ENCODE results near the gene TMEM72. TPM values are rescaled to one million over a fixed set of nuclear protein-coding genes. Genes with fewer than 3 reads are reported as not detected.

Gene TMEM72
- total RNA-seq, 1 experiment from 2014 or later = not detected

DNA sequence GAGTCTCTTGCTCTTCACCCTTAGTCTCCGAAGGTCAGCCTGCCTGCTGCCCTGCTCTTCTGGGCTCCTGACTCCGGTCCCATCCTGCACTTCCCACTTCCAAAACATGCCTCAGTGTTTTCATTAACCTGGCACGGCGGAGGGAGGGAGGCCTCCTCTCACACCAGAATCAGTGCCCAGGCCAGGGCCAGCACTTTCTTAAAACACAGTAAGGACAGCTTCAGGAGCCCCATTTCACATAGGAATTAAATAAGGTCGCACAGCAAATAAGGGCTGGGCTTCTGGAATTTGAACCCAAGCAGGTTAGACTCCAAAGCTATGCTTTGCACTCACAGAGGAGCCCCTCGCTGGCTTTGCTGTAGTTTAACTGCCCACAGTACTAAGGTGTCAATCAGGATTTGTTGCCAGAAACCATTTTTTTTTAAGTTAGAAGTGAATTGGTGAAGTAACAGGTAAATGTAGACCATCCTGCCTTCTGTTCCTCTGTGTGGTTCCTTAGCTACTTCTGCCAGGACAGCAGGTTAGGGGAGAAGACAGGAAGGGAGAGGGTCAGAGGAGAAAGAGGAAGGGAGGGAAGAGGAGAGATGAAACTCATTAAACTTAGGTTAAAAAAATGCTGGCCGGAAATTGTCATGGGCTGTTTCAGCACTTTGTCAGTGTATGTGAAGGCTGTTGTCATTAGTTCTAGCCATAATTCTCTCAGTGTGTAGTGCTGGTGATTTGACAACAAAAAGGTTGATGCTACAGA is 49.5 kb downstream of the TMEM72 start:
- peaks cover 3 to 17% of the 10 kb centered on the region in 2 experiments; a peak in 3 of 4 replicates for H3K4me1 ChIP-seq (ENCODE audit: control insufficient read depth in 1 of 2, insufficient read depth in 2 of 2, low read length in 2 of 2)
- no peaks in the 10 kb centered on the region for H3K27me3 ChIP-seq (ENCODE audit: insufficient read depth, low read length)
- ChIA-PET POLR2A (no interaction called here), CTCF (interaction anchor here (1.1 kb wide), 1 partner anchor 28 kb away, joined by 3 read pairs; no protein-coding TSS in a partner anchor), RAD21 (ENCODE audit: low non-redundant PET in 1 of 2, low total read pairs in 2 of 2, uncharacterized antibody in 2 of 2, unreplicated experiment in 2 of 2) (no interaction called here)
- H3K9me2 ChIP-seq (ENCODE audit: insufficient read depth) = no peaks in the 10 kb centered on the region
- no peak overlapping the region for H3K4me3 ChIP-seq (replicated peaks in 1 of 2; ENCODE audit: low read depth in 1 of 2, low read length in 2 of 2)
- TF ChIP-seq SRF (IDR thresholded peaks at IDR 0.05; ENCODE audit: low read depth) = no peak
- no peak for TF ChIP-seq SIN3A (IDR thresholded peaks at IDR 0.05; ENCODE audit: low read depth)
- no peak for TF ChIP-seq CEBPB (IDR thresholded peaks at IDR 0.05; ENCODE audit: low read depth)
- TF ChIP-seq ZBTB33 (IDR thresholded peaks at IDR 0.05; ENCODE audit: extremely low read depth, insufficient replicate concordance, low read length) = no peak
- TF ChIP-seq POLR2AphosphoS5 (IDR thresholded peaks at IDR 0.05; ENCODE audit: low read depth, low read length) = no peak
- TF ChIP-seq MAX (IDR thresholded peaks at IDR 0.05) = no peak
- TF ChIP-seq, protein P1, sequence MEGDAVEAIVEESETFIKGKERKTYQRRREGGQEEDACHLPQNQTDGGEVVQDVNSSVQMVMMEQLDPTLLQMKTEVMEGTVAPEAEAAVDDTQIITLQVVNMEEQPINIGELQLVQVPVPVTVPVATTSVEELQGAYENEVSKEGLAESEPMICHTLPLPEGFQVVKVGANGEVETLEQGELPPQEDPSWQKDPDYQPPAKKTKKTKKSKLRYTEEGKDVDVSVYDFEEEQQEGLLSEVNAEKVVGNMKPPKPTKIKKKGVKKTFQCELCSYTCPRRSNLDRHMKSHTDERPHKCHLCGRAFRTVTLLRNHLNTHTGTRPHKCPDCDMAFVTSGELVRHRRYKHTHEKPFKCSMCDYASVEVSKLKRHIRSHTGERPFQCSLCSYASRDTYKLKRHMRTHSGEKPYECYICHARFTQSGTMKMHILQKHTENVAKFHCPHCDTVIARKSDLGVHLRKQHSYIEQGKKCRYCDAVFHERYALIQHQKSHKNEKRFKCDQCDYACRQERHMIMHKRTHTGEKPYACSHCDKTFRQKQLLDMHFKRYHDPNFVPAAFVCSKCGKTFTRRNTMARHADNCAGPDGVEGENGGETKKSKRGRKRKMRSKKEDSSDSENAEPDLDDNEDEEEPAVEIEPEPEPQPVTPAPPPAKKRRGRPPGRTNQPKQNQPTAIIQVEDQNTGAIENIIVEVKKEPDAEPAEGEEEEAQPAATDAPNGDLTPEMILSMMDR (IDR thresholded peaks at IDR 0.05 in 2 of 3, conservative IDR thresholded peaks at IDR 0.05 in 1 of 3; ENCODE audit: borderline replicate concordance in 1 of 3, insufficient read depth in 1 of 3, low read depth in 2 of 3, low read length in 2 of 3) = no peak
- TF ChIP-seq TCF7L2 (IDR thresholded peaks at IDR 0.05; ENCODE audit: borderline replicate concordance, extremely low read depth, insufficient read depth, insufficient read length) = no peak
- TF ChIP-seq JUND (IDR thresholded peaks at IDR 0.05) = no peak
- no peak for TF ChIP-seq EZH2 (IDR thresholded peaks at IDR 0.05)
- TF ChIP-seq EZH2phosphoT487 (IDR thresholded peaks at IDR 0.05; ENCODE audit: borderline replicate concordance) = no peak
- H3K4me2 ChIP-seq (ENCODE audit: low read length) = peak overlapping the region; percentile 98; the same call in 1 of the 2 replicates
- H3K27ac ChIP-seq (ENCODE audit: low read depth, low read length) = no peak overlapping the region
- DNase-seq (ENCODE audit: low read depth, low spot score) = no peak
- no peak for ATAC-seq
- H3K9ac ChIP-seq (ENCODE audit: low read length) = no peak overlapping the region
- no peaks in the 10 kb centered on the region for H3K79me2 ChIP-seq (ENCODE audit: insufficient read depth, low read length)
- H2AFZ ChIP-seq (ENCODE audit: low read depth, low read length, poor library complexity, severe bottlenecking) = no peak overlapping the region
- intact Hi-C loops (cut with micrococcal nuclease) = no loop called here
- H4K20me1 ChIP-seq (ENCODE audit: insufficient read depth) = no peaks in the 10 kb centered on the region
- H3K36me3 ChIP-seq (ENCODE audit: control insufficient read depth in 1 of 2, insufficient read depth in 2 of 2, low read length in 2 of 2) = no peaks in the 10 kb centered on the region
- no peaks in the 10 kb centered on the region for H3K9me3 ChIP-seq (ENCODE audit: control insufficient read depth in 1 of 2, insufficient read depth in 1 of 2, low read depth in 1 of 2, low read length in 2 of 2)
- no TSS peak for BruUV-seq (replicated peaks)

All from HCT116 (cell line).